Trophoblast cell (in vitro differentiated cells and primary cell): ENCODE measurements around the gene TTLL5.

ENCODE experiments used
- DNase-seq, 2 donors: peaks; one replicate each; pipeline ENCODE4 v3.0.0-alpha.2; 2016
- H2AFZ ChIP-seq: 2 replicates; pipeline ENCODE4 v1.6.1; 2013; ENCODE audit warnings: low read length, moderate library complexity, mild to moderate bottlenecking; ENCODE audit not compliant: insufficient read depth, poor library complexity
- H2AK5ac ChIP-seq: 2 replicates; pipeline ENCODE4 v1.6.1; 2013; ENCODE audit warnings: mild to moderate bottlenecking, low read length
- H2BK120ac ChIP-seq: 2 replicates; pipeline ENCODE4 v1.6.1; 2013; ENCODE audit warnings: low read length, mild to moderate bottlenecking, moderate library complexity; ENCODE audit not compliant: insufficient read depth, poor library complexity
- H2BK12ac ChIP-seq: 2 replicates; pipeline ENCODE4 v1.6.1; 2013; ENCODE audit warnings: mild to moderate bottlenecking, low read length, moderate library complexity
- H2BK5ac ChIP-seq: 2 replicates; pipeline ENCODE4 v1.6.1; 2013; ENCODE audit warnings: low read length, low read depth, moderate library complexity, mild to moderate bottlenecking; ENCODE audit not compliant: poor library complexity
- H3K14ac ChIP-seq: 2 replicates; pipeline ENCODE4 v1.6.1; 2013; ENCODE audit warnings: mild to moderate bottlenecking, low read length
- H3K18ac ChIP-seq: 2 replicates; pipeline ENCODE4 v1.6.1; 2013; ENCODE audit warnings: mild to moderate bottlenecking, low read length
- H3K23ac ChIP-seq: 2 replicates; pipeline ENCODE4 v1.6.1; 2013; ENCODE audit warnings: low read length
- H3K27ac ChIP-seq: 2 replicates; pipeline ENCODE4 v1.5.1; 2013; ENCODE audit warnings: low read depth, mild to moderate bottlenecking, inconsistent platforms, low read length, moderate library complexity
- H3K27me3 ChIP-seq: 2 replicates; pipeline ENCODE4 v1.6.1; 2013; ENCODE audit warnings: inconsistent platforms, mild to moderate bottlenecking, low read length, moderate library complexity; ENCODE audit not compliant: insufficient read depth
- H3K36me3 ChIP-seq, 2 experiments: 1 replicate in 1 of 2; 2 replicates in 1 of 2; pipeline ENCODE4 v1.6.1; 2013; ENCODE audit warnings: low read length in 2 of 2, mild to moderate bottlenecking in 2 of 2, moderate library complexity in 1 of 2; ENCODE audit not compliant: insufficient read depth in 2 of 2, control insufficient read depth in 1 of 2
- H3K4ac ChIP-seq: 2 replicates; pipeline ENCODE4 v1.6.1; 2013; ENCODE audit warnings: low read depth, mild to moderate bottlenecking, low read length, moderate library complexity
- H3K4me1 ChIP-seq, 2 experiments: 1 replicate in 1 of 2; 2 replicates in 1 of 2; pipeline ENCODE4 v1.6.1; 2013; ENCODE audit warnings: low read length in 2 of 2, mild to moderate bottlenecking in 2 of 2, moderate library complexity in 1 of 2; ENCODE audit not compliant: insufficient read depth in 2 of 2, control insufficient read depth in 1 of 2
- H3K4me2 ChIP-seq: 2 replicates; pipeline ENCODE4 v1.6.1; 2013; ENCODE audit warnings: inconsistent platforms, mild to moderate bottlenecking, low read length, moderate library complexity
- H3K4me3 ChIP-seq: 2 replicates; pipeline ENCODE4 v1.5.1; 2013; ENCODE audit warnings: mild to moderate bottlenecking, low read depth, low read length, inconsistent platforms
- H3K79me1 ChIP-seq: one replicate; pipeline ENCODE4 v1.6.1; 2013; ENCODE audit warnings: low read length
- H3K79me2 ChIP-seq: 2 replicates; pipeline ENCODE4 v1.6.1; 2013; ENCODE audit warnings: low read length, mild to moderate bottlenecking; ENCODE audit not compliant: control insufficient read depth, insufficient read depth, poor library complexity
- H3K9ac ChIP-seq: 2 replicates; pipeline ENCODE4 v1.6.1; 2013; ENCODE audit warnings: mild to moderate bottlenecking, low read length
- H3K9me3 ChIP-seq: 2 replicates; pipeline ENCODE4 v1.6.1; 2013; ENCODE audit warnings: low read depth, mild to moderate bottlenecking, control low read depth, inconsistent platforms, low read length; ENCODE audit not compliant: insufficient read depth
- H4K12ac ChIP-seq: 2 replicates; pipeline ENCODE4 v1.6.1; 2013; ENCODE audit warnings: low read depth, mild to moderate bottlenecking, low read length, moderate library complexity
- H4K8ac ChIP-seq: 2 replicates; pipeline ENCODE4 v1.6.1; 2013; ENCODE audit warnings: low read depth, mild to moderate bottlenecking, low read length, moderate library complexity
- H4K91ac ChIP-seq: one replicate; pipeline ENCODE4 v1.6.1; 2013; ENCODE audit warnings: low read depth, mild to moderate bottlenecking, low read length, moderate library complexity
- WGBS: extraction: QIAGEN DNeasy Blood & Tissue Kit; methylation state at CpG from one replicate; pipeline ENCODE4 v1.1.7; 2013; ENCODE audit warnings: missing lambda C conversion rate; ENCODE audit not compliant: insufficient read length, insufficient coverage; ENCODE audit errors: extremely low coverage; 5-methylcytosine and 5-hydroxymethylcytosine counted together

Gene TTLL5

GRCh38 chr14:75634848-75635247, 26.2 kb upstream of the TTLL5 start:
- Histone ChIP-seq H4K91ac (peak overlapping the region; percentile 42), H2AFZ (no peak overlapping the region), H3K9ac (no peak overlapping the region), H3K36me3 (peaks cover 0 to 2% of the 10 kb centered on the region in 2 experiments), H3K4me2 (no peak overlapping the region), H3K79me2 (no peaks in the 10 kb centered on the region), H2AK5ac (no peak overlapping the region), H3K27ac (peak overlapping the region; percentile 67), H3K9me3 (no peaks in the 10 kb centered on the region), H3K23ac (no peak overlapping the region), H3K4me3 (no peak overlapping the region), H3K18ac (no peak overlapping the region), H3K27me3 (no peaks in the 10 kb centered on the region), H3K14ac (no peak overlapping the region), H4K12ac (no peak overlapping the region), H2BK120ac (peak overlapping the region; percentile 18), H3K4ac (no peak overlapping the region), H2BK5ac (peak overlapping the region; percentile 14), H3K4me1 (peaks cover 32 to 34% of the 10 kb centered on the region in 2 experiments), H2BK12ac (no peak overlapping the region), H3K79me1 (peaks cover 16% of the 10 kb centered on the region), H4K8ac (no peak overlapping the region)
- WGBS, result no CpG with 5 or more reads among the region's 5 CpGs
- DNase-seq, result peak; percentile 89 to 97

- Histone ChIP-seq H4K91ac (peak overlapping the region; percentile 49), H3K9ac (no peak overlapping the region), H3K36me3 (peaks cover 0 to 2% of the 10 kb centered on the region in 2 experiments), H2BK120ac (peak overlapping the region; percentile 67), H3K79me2 (no peaks in the 10 kb centered on the region), H4K8ac (peak overlapping the region; percentile 45), H3K4ac (peak overlapping the region; percentile 5), H3K27me3 (no peaks in the 10 kb centered on the region), H3K27ac (peak overlapping the region; percentile 13), H3K23ac (no peak overlapping the region), H3K14ac (peak overlapping the region; percentile 60), H3K9me3 (no peaks in the 10 kb centered on the region), H2AK5ac (peak overlapping the region; percentile 20), H2BK5ac (peak overlapping the region; percentile 32), H3K18ac (peak overlapping the region; percentile 53), H2AFZ (no peak overlapping the region), H3K4me1 (peaks cover 32 to 39% of the 10 kb centered on the region in 2 experiments), H3K4me2 (no peak overlapping the region), H3K4me3 (no peak overlapping the region), H2BK12ac (peak overlapping the region; percentile 78), H4K12ac (no peak overlapping the region), H3K79me1 (peaks cover 19% of the 10 kb centered on the region)
- WGBS, result no CpG with 5 or more reads among the region's 13 CpGs
- no peak for DNase-seq
Observed at GRCh38 chr14:75636100-75636692, 24.9 kb upstream of the TTLL5 start.

- peak; percentile 73 to 90 for DNase-seq
- no peak overlapping the region for H3K18ac ChIP-seq
- no peak overlapping the region for H3K4me3 ChIP-seq
- peak overlapping the region; percentile 26 for H2BK120ac ChIP-seq
- H3K23ac ChIP-seq, result no peak overlapping the region
- no peak overlapping the region for H4K12ac ChIP-seq
- no peak overlapping the region for H3K14ac ChIP-seq
- H2AFZ ChIP-seq, result no peak overlapping the region
- H3K27ac ChIP-seq, result peak overlapping the region; percentile 49
- peak overlapping the region; percentile 9 for H4K8ac ChIP-seq
- H2BK12ac ChIP-seq, result no peak overlapping the region
- H3K36me3 ChIP-seq, result peaks cover 0 to 2% of the 10 kb centered on the region in 2 experiments
- no peak overlapping the region for H3K9ac ChIP-seq
- H3K4me1 ChIP-seq, result peaks cover 16 to 22% of the 10 kb centered on the region in 2 experiments
- no CpG with 5 or more reads among the region's 3 CpGs for WGBS
- H3K79me1 ChIP-seq, result peaks cover 7% of the 10 kb centered on the region
- peak overlapping the region; percentile 59 for H4K91ac ChIP-seq
- H3K27me3 ChIP-seq, result no peaks in the 10 kb centered on the region
- H3K9me3 ChIP-seq, result no peaks in the 10 kb centered on the region
- no peak overlapping the region for H3K4me2 ChIP-seq
- no peak overlapping the region for H3K4ac ChIP-seq
- no peak overlapping the region for H2AK5ac ChIP-seq
- no peaks in the 10 kb centered on the region for H3K79me2 ChIP-seq
- H2BK5ac ChIP-seq, result peak overlapping the region; percentile 10
Observed at GRCh38 chr14:75640876-75641275, 20.2 kb upstream of the TTLL5 start.

GRCh38 chr14:75643985-75644384, 17.1 kb upstream of the TTLL5 start:
- no CpG with 5 or more reads among the region's 4 CpGs for WGBS
- no peak overlapping the region for H2BK120ac ChIP-seq
- H3K14ac ChIP-seq, result no peak overlapping the region
- DNase-seq, result no peak
- no peak overlapping the region for H4K12ac ChIP-seq
- no peak overlapping the region for H3K4me2 ChIP-seq
- no peak overlapping the region for H3K4me3 ChIP-seq
- no peaks in the 10 kb centered on the region for H3K9me3 ChIP-seq
- H2AFZ ChIP-seq, result no peak overlapping the region
- no peaks in the 10 kb centered on the region for H3K27me3 ChIP-seq
- H3K23ac ChIP-seq, result no peak overlapping the region
- H4K91ac ChIP-seq, result no peak overlapping the region
- no peak overlapping the region for H3K9ac ChIP-seq
- peaks cover 3% of the 10 kb centered on the region for H3K79me1 ChIP-seq
- no peak overlapping the region for H2BK5ac ChIP-seq
- no peak overlapping the region for H3K4ac ChIP-seq
- no peak overlapping the region for H2BK12ac ChIP-seq
- no peak overlapping the region for H2AK5ac ChIP-seq
- peaks cover 0 to 2% of the 10 kb centered on the region in 2 experiments for H3K36me3 ChIP-seq
- H3K27ac ChIP-seq, result no peak overlapping the region
- no peak overlapping the region for H3K18ac ChIP-seq
- no peak overlapping the region for H4K8ac ChIP-seq
- H3K79me2 ChIP-seq, result no peaks in the 10 kb centered on the region
- H3K4me1 ChIP-seq, result peaks cover 11 to 21% of the 10 kb centered on the region in 2 experiments
